ENCODE results near the gene SCN5A.

Gene SCN5A

DNA sequence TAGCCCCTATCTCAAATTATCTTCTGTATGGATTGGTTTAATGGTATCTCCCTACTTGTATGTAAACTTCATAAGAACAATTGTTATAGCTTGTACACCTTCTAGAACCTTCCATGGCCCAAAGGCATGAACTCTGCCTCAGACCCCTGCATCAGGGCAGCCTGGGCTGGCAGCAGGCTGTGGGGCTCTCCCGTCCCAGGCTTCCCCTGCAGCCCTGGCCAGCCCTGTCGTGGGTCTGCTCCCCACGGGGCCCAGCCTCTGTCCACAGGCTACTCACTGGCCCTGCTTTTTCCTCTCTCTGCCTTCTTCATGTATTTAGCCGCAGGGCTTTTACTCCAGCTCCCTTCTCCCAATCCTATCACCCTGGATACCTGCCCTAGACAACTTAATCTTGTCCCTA lies 4.4 kb downstream of the SCN5A start:
- no peak for DNase-seq (ENCODE audit: low read depth, low spot score)
- TF ChIP-seq, protein P1, sequence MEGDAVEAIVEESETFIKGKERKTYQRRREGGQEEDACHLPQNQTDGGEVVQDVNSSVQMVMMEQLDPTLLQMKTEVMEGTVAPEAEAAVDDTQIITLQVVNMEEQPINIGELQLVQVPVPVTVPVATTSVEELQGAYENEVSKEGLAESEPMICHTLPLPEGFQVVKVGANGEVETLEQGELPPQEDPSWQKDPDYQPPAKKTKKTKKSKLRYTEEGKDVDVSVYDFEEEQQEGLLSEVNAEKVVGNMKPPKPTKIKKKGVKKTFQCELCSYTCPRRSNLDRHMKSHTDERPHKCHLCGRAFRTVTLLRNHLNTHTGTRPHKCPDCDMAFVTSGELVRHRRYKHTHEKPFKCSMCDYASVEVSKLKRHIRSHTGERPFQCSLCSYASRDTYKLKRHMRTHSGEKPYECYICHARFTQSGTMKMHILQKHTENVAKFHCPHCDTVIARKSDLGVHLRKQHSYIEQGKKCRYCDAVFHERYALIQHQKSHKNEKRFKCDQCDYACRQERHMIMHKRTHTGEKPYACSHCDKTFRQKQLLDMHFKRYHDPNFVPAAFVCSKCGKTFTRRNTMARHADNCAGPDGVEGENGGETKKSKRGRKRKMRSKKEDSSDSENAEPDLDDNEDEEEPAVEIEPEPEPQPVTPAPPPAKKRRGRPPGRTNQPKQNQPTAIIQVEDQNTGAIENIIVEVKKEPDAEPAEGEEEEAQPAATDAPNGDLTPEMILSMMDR (IDR thresholded peaks at IDR 0.05; ENCODE audit: low read depth, low read length) = no peak
- H3K4me3 ChIP-seq (ENCODE audit: low read depth, low read length) = no peak overlapping the region
- in situ Hi-C loops (cut with HindIII; ENCODE audit: low sequenced_read_pairs) = no loop called here

DNA sequence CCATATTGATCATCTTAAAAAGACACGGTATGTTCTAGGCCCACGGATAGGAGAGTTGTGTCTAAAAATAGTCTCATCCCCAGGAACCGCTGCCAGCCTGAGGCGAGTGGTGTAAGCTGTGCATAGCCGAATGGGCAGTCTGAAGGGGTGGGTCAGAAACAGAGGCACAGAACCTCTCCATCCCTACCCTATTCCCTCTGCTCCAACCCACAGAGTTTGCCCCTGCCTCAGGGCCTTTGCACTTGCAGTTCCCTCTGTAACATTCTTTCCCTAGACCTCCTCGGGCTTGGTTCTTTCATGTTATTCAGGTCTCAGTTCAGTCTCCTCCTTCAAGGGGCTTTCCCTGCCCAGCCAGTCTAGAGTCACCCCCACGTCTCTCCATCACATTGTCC lies 4.8 kb downstream of the SCN5A start:
- in situ Hi-C loops (cut with HindIII; ENCODE audit: low sequenced_read_pairs) = no loop called here
- TF ChIP-seq, protein P1 (IDR thresholded peaks at IDR 0.05; ENCODE audit: low read depth, low read length) = no peak
- no peak for DNase-seq (ENCODE audit: low read depth, low spot score)

DNA sequence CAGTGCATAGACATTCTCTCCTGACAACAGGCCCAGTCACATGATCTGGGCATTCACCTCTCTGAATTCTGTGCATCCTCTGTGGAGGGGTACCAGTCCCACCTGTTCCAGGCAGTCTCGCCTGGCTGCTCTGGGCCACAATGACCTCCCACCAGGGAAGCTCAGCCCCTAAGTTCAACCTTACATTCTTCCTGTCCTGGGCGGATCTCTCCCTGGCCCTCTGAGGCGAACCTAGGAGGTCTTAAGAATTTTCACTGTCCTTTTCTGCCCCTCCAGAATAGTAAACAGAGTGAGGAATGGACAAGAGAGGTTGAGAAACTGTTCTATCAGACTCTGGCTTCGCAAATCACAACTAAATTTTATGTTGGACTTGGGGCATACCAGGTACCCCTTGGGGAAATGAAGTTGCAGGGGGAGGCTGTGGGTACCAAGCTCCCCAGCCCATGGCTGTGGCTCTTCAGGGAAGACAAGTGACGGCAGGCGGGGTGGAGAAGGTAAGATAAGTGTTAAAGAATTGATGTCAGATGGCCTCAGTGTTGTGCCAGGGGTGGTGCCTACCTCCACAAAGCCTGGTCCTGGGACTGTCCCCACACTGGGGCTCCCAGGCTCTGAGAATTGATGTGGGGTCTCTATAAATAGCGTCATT lies 5.3 kb downstream of the SCN5A start:
- TF ChIP-seq, protein P1 (IDR thresholded peaks at IDR 0.05; ENCODE audit: low read depth, low read length) = no peak
- H3K4me3 ChIP-seq (ENCODE audit: low read depth, low read length) = no peak overlapping the region
- no peak for DNase-seq (ENCODE audit: low read depth, low spot score)
- in situ Hi-C loops (cut with HindIII; ENCODE audit: low sequenced_read_pairs) = no loop called here

More for the DNA sequence above, 4.8 kb downstream of the SCN5A start:
- H3K4me3 ChIP-seq (ENCODE audit: low read depth, low read length) = no peak overlapping the region

DNA sequence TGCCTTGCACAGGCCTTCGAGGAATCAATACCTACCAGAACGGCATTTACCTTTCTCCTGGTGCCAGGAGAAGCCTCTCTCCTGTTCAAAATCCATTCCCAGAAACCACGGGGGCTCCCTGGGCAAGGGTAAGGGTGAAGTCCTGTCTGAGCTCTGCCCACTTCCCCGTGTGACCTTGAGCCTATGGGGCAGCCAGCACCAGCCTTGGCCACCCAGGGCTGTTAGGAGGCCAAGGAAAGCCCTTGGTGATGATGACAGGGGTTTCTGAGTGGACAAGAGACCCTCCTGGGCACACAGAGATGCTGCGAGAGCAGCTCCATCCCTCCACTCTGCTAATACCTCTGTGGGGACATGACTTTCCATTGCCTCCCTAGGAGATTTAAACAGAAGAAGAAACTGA lies 5.9 kb downstream of the SCN5A start:
- no peak overlapping the region for H3K4me3 ChIP-seq (ENCODE audit: low read depth, low read length)
- no peak for DNase-seq (ENCODE audit: low read depth, low spot score)
- TF ChIP-seq, protein P1 (IDR thresholded peaks at IDR 0.05; ENCODE audit: low read depth, low read length) = no peak
- in situ Hi-C loops (cut with HindIII; ENCODE audit: low sequenced_read_pairs) = no loop called here

DNA sequence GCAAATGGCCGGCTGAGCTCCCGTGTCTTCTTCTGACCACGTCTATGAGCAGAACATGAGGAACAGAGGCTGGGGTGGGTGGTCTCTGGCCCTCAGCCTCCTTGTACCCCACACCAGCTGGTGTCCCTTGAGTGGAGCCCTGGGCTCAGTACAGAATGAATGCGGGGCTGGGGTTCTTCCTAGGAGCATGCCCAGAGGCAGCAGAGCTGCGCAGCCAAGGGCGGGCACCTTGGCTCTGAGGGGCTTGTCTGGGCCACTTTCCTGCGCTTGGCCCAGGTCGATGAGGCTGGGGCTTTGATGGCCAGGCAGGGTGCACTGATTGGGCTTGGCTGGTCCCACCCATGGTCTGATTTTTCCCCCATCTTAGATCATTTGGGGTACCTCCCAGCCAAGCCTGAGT lies 6.4 kb downstream of the SCN5A start:
- TF ChIP-seq, protein P1 (IDR thresholded peaks at IDR 0.05; ENCODE audit: low read depth, low read length) = no peak
- in situ Hi-C loops (cut with HindIII; ENCODE audit: low sequenced_read_pairs) = no loop called here

DNA sequence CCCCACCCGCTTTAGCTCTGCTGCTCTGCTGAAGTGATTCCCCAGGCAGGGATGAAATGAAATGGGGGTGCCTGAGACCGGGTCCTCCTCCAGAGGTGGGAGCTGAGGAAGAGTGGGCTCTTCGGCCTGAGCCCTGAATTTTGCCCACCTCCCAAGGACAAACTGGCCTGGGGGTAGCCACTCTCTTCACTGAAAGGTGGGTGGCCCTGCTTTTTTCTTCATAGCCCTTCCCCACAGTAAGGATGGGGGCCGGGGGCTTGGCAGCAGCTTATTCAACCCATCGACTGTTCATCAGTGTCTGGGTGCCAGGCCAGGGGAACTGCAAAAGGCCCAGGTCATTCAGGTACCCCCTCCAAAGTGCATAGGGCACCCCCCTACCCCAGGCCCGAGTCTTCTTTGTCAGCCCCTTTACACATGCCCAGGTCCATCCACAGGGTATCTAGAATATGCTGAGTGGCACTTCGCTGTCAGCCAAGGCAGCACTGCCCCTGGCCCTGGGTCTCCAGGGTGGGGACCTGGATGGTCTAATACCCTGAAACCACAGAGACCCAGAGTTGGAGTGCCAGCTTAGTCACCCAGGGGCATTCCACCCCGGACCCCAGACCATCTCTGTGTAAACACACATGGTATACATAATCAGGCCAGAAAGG lies 7.9 kb downstream of the SCN5A start:
- in situ Hi-C loops (cut with HindIII; ENCODE audit: low sequenced_read_pairs) = no loop called here
- no peak for DNase-seq (ENCODE audit: low read depth, low spot score)
- TF ChIP-seq, protein P1 (IDR thresholded peaks at IDR 0.05; ENCODE audit: low read depth, low read length) = no peak
- no peak overlapping the region for H3K4me3 ChIP-seq (ENCODE audit: low read depth, low read length)

More for the DNA sequence above, 6.4 kb downstream of the SCN5A start:
- DNase-seq (ENCODE audit: low read depth, low spot score) = no peak
- H3K4me3 ChIP-seq (ENCODE audit: low read depth, low read length) = no peak overlapping the region

All from astrocyte of the spinal cord (primary cell).